ENCODE data around the gene LYPD3.
"Not testable (repeated sequence)": the region's sequence is repeated elsewhere in the genome, so short reads cannot be mapped to it uniquely, and the experiment has no call there.

Gene LYPD3

GRCh38 chr19:43465468-43466120 is at the start of gene LYPD3:
Gene LYPD3, minus strand, starts transcription at chr19:43465608. Its CDS starts 37 bp downstream, at chr19:43465571.
- no peak for DNase-seq

DNA sequence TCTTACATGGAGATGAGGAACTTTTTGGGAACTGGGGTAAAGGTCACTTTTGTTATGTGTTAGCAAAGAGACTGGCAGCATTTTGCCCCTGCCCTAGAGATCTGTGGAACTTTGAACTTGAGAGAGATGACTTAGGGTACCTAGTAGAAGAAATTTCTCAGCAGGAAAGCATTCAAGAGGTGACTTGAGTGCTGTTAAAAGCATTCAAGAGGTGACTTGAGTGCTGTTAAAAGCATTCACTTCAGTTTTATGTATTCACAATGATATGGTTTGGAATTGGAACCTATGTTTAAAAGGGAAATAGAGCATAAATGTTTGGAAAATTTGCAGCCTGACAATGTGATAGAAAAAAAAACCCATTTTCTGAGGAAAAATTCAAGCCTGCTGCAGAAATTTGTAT is 47.0 kb upstream of the LYPD3 start:
- not testable (repeated sequence) for DNase-seq

- no peak for DNase-seq
These were observed 45.9 kb upstream of the LYPD3 start for GRCh38 chr19:43511324-43511723.

DNA sequence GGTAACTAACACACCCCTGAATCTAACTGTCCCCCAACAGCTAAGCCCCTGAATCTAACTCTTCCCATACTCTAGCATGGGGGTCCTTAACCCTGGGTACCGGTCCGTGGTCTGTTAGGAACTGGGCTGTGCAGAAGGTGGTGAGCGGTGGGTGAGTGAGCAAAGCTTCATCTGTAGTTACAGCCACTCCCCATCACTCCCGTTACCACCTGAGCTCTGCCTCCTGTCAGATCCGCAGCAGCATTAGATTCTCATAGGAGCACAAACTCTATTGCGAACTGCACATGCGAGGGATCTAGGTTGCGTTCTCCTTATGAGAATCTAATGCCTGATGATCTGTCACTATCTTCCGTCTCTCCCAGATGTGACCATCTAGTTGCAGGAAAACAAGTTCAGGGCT is 45.3 kb upstream of the LYPD3 start:
- DNase-seq: no peak

DNA sequence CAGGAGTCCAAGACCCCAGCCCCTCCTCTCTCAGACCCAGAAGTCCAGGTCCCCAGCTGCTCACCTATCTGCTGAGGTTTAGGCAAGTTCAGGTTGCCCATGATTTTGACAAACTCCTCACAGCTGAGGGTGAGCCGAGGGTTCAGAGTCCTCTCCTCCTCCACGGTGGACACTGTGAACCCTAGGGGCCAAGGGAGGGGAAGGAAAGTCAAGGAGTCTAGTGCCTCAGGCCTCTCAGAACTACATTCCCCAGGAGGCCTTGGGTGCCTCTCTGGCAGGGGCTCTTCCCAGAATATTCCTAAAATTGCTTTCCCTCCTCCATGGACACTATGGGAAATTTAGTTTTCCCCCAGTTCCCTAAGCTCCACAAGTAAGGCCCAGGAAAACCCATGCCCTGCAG is 42.5 kb upstream of the LYPD3 start:
- no peak for DNase-seq

- DNase-seq: no peak
These were observed 41.2 kb upstream of the LYPD3 start for GRCh38 chr19:43506629-43507028.

DNA sequence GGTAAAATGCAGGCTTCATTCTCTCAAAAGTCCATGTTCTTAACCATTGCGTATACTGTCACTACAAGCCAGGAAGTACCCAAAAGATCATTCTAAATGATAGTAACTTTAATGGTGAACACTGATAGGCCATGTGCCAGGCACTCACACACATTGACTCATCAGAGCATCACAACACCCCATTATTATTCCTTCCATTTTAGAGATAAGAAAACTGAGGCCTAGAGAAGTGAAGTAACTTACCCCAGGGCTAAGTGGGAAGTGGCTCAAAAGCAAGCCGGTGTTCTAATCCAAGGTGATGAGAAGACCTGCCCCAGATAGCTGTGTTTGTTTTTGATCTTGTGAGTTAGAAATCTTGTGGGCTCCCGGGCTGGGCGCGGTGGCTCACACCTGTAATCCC is 40.5 kb upstream of the LYPD3 start:
- DNase-seq: no peak

- no peak for DNase-seq
These were observed 39.7 kb upstream of the LYPD3 start for GRCh38 chr19:43505186-43505456.

GRCh38 chr19:43504426-43505185 is 39.2 kb upstream of the LYPD3 start, which contains the start of gene PHLDB3:
Gene PHLDB3, minus strand, starts transcription at chr19:43504746. Its CDS starts 628 bp downstream, at chr19:43504118.
- peak; percentile 27 for DNase-seq

GRCh38 chr19:43503501-43504425 is 38.4 kb upstream of the LYPD3 start:
- peak; percentile 86 for DNase-seq

DNA sequence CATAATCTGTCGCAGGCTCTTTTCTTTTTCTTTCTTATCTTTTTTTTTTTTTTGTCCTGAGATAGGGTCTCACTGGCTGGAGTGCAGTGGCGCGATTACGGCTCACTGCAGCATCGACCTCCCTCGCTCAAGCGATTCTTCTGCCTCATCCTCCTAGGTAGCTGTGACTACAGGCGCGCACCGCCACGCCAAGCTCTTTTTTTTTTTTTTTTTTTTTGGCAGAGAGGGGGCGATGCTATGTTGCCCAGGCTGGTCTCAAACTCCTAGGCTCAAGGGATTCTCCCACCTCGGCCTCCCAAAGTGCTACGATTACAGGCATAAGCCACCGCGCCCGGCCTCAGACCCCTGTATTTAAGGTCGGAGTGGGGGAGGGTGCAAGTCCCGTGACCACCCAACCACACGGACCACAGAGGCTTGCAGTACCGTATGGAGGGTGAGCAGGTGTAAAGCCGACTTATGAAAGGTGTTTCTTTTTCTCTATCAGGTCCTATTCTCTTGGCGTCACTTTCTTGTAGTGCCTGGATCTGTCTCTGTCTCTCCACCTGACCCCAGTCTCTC is 37.1 kb upstream of the LYPD3 start:
- no peak for DNase-seq

GRCh38 chr19:43501661-43502418 is 36.4 kb upstream of the LYPD3 start:
- no peak for DNase-seq

DNA sequence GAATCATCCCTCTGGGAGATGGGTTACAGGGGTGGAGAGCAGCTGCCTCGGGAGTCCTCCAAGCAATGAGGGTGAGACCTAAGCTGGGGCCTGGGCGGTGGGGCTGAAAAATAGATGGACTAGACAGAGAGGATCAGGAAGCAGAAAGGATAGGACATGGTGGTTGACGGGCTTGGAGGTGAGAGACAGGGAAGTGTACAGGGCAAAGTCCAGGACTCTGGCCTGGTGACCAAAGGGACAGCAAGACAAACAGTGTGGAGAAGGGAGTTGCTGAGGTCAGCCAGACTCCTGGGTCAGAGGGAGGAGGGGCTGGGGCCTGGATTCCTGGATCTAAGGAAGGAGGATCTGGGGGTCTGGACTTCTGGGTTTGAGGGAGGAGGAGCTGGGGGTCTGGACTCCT is 33.6 kb upstream of the LYPD3 start:
- DNase-seq: no peak

DNA sequence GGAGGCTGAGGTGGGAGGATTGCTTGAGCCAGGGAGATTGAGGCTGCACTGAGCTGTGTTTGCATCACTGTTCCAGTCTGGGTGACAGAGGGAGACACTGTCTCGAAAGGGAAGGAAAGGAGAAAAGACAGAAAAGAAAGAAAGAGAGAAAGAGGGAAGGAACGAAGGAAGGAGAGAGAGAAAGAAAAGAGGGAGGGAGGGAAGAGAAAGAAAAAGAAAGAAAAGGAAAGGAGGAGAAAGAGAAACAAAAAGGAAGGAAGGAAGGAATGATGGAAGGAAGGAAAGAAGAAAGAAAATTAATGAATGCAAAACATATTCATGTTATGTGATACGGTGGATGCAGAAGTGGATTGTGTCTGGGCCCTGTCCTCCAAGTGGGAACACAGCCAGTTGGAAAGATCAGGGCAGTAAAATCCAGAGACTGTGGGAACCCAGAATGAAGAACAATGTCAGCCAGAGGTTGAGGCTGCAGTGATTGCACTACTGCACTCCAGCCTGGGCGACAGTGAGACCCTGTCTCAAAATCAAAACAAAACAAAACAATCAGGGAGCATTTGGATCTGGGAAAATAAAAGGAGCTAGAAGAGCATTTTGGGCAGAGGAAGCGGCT is 32.9 kb upstream of the LYPD3 start:
- no peak for DNase-seq

DNA sequence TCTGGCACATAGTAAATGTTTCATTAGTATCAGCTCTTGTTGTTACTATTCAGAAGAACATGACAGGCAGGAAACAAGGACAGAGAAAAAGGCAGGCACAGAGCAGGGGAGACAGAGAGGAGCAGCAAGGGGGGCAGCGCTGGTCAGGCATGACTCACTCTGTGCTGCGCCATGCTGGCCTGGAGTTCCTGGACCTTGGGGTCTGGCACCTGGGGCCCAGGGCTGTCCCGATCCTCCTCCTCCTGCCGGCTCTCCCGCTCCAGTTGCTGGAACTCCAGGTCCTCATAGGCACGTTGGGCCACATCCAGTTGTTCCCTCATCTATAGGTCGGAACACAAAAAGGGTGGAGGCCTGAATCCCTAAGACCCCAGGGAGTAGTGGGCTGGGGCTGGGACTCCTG is 31.6 kb upstream of the LYPD3 start:
- DNase-seq: no peak

GRCh38 chr19:43495082-43495481 is 29.7 kb upstream of the LYPD3 start:
- no peak for DNase-seq

DNA sequence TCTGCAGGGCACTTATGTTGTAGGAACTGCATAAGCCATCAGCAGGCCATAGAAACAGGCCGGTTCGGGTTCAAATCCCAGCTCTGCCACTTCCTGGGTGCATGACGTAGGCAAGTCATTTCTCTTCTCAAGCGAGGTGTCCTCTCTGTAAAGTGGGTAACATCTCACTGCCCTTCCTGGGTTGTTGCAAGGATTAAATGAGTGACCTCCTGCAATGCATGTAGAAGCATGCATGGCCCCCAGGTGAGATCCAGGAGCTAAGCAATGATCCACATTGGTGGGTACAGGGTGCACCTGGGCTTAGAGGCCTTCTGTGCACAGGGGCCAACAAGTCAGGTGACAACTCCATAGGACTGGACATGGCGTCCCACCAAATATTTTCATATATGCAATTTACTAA is 25.4 kb upstream of the LYPD3 start:
- DNase-seq: no peak

- no peak for DNase-seq
These were observed 24.7 kb upstream of the LYPD3 start for GRCh38 chr19:43489979-43490599.

DNA sequence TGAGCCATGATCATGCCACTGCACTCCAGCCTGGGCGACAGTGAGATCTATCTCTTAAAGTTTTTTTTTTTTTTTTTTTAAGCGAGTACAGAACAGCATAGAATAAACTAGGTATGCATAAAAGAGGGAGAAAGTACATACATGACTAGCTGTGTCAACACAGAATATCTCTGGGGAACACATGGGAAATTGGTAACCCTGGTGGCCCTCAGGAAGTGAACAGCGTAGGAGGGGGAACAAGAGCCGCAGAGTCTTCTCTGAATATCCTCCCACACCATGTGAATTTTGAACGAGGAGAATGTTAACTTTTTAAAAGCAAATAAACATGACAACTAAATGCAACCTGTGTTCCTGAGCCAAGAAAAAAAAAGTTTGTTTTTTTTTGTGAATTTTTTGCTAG is 23.9 kb upstream of the LYPD3 start:
- DNase-seq: no peak

- DNase-seq: no peak
These were observed 22.8 kb upstream of the LYPD3 start for GRCh38 chr19:43488179-43488578.

DNA sequence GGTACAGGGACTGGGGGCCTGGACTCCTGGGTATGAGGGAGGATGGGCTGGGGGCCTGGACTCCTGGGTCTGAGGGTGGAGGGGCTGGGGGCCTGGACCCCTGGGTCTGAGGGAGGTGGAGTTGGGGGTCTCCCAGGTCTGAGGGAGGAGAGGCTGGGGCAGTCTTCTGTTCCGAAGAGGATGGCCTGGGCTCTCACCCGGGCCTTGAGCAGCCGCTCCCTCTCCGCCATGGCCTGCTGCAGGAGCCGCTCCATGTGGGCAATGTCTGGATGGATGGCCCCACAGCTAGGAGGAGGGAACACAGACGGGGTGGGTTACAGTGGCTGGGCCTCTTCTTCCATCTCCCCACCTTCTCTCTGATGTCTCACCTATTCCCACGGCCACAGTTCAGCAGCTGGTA is 21.0 kb upstream of the LYPD3 start:
- no peak for DNase-seq

DNA sequence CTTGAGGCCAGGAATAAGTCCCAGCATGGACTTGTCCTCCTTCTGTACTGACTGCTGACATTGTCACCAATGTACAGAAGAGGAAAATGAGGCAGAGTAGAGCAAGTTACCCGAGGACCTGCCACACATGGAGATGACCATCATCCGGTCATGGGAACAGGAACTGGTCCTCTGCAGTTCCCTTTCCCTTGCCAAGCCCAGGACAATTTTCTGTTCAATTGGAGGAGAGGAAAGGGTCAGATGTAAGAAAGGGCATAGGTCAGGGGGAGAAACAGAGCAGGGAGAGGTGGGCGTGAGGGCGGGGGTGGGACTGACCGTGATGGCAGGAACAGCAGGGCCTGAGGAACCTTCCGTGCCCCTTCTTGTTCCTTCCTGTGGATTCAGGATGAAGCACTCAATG is 20.5 kb upstream of the LYPD3 start:
- DNase-seq: no peak

Data from NCI-H510A treated with DMSO at 0.1 percent for 48 hours (cell line).